ENCODE results near the gene NFILZ.
A peak's percentile ranks its signal among the peaks of the same experiment; 100 is the strongest.
"Not testable (repeated sequence)": the region's sequence is repeated elsewhere in the genome, so short reads cannot be mapped to it uniquely, and the experiment has no call there.

Gene NFILZ

DNA sequence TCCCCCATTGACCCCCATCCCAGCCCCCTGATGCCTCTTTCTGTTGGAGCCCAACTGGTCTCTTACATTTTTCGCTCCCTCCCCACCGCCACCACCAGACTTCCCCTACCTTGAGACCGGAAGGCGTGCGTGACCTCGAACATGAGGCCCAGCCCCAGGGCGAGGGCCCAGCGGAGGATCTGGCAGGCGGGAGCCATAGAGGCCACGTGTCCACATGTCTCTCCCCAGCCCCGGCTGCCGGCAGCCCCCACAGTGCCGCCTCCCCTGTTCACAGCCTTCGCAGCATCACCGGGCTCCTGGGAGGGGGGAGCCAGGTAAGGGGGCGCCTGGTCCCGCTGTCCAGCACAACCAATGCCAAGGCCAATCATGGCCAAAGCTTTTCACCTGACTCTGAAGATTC is 24.9 kb upstream of the NFILZ start:
- DNase-seq: no peak
- TF ChIP-seq POLR2A (IDR thresholded peaks at IDR 0.05; ENCODE audit: low read length): no peak
- no peak for TF ChIP-seq GATA1 (IDR thresholded peaks at IDR 0.05; ENCODE audit: low read depth, low read length)

- DNase-seq: no peak
- TF ChIP-seq POLR2A (IDR thresholded peaks at IDR 0.05; ENCODE audit: low read length) (no peak), GATA1 (IDR thresholded peaks at IDR 0.05; ENCODE audit: low read depth, low read length) (no peak)
These were observed 23.0 kb upstream of the NFILZ start for GRCh38 chr19:8607386-8607785.

DNA sequence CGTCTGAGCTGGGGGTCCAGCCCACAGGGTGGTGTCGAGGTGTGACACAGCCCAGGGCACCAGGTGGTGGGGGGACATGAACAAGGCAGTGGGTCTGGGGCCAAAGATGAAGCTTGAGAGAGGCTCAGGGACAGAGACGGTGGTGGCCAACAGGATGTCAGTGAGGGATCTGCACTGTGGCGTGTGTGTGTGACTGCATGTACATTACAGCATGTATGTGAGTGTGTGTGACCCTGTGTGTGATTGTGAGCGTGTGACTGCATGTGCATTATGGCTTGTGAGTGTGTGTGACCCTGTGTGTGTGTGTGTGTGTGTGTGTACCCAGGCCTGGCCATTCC is 21.5 kb upstream of the NFILZ start:
- DNase-seq: peak in 1 of 2 experiments; percentile 46
- no peak for TF ChIP-seq POLR2A (IDR thresholded peaks at IDR 0.05; ENCODE audit: low read length)

DNA sequence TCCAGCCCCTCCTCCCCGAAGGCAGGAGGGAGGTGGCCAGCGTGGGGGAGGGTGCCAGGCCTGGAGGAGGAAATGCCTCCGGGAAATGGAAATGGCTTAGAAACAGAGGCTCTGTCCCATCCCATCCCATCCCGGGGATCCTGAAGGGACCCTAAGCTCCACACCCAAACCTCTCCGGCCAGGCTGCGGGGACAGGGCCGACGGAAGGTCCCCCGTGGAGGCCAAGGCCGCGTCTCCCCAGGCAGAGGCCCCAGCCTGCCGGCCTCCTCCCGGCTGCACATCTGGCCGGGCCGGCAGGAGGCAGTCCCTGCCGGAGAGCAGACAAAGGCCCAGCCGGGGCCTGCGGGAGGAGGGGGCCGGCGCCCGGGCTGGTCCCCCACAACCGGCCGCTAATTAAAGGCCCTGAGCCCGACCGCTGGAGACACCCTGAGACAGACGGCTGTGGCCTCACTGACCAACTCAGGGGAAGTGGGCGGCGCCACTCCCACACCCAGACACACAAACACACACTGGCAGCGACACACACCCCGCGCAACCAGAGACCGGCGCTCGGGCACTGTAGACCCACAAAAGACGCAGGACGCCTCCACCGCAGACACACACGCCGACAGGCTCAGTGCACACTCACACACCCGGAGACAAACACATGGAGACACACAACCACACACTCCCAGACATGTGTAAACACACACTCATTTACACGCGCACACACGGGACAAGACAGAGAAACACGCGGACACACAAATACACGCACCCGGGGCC is 21.0 kb upstream of the NFILZ start:
- TF ChIP-seq GATA1 (IDR thresholded peaks at IDR 0.05; ENCODE audit: low read depth, low read length) (no peak), POLR2A (IDR thresholded peaks at IDR 0.05; ENCODE audit: low read length) (no peak)
- peak; percentile 40 to 63 for DNase-seq

DNA sequence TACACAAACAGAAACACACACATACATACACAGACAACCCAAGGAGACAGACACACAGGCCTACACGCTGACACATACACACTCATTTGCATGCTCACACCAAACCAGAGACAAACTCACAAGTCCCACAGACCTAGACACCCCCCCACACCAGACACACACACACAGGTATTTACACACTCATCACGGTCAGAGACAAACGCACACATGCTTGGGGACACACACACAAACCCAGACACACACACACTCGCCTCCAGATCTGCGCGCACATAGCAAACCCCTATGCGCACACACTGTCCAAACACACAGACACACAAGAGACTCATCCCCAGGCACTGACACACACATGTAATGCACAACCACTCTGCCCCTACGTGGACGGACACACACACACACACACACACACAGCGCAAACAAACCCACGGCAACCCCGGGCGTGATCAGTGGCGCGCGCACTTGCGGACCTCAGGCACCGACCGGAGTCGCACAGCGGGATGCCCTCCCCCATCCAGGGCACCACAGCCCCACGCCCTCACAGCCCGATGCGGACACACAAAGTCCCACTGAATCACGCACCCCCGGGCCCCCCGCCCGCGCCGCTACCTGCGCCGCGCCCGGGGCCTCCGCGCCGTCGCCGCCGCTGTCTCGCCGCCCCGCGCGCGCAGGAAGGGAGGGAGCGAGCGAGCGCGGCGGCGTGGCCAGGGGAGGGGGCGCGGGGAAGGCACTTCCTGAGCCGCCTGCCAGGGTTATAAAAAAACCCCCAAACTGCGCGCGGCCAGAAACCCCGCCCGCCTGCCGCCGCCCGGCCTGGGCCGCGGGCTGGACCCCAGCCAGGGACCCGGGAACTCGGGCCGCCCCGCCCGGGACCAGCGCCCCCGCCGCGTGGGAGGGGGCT is 20.1 kb upstream of the NFILZ start, which contains the start of gene ADAMTS10:
Gene ADAMTS10 (minus strand): TSS at position 675 of the 895 bp plus-strand sequence. CDS start 5,005 bp downstream, outside the sequence.
- peak; percentile 45 to 59 for DNase-seq
- no peak for TF ChIP-seq GATA1 (IDR thresholded peaks at IDR 0.05; ENCODE audit: low read depth, low read length)
- TF ChIP-seq POLR2A (IDR thresholded peaks at IDR 0.05; ENCODE audit: low read length): no peak

- no peak for TF ChIP-seq POLR2A (IDR thresholded peaks at IDR 0.05; ENCODE audit: low read length)
- DNase-seq: no peak
These were observed 19.5 kb upstream of the NFILZ start for GRCh38 chr19:8610936-8611300.

DNA sequence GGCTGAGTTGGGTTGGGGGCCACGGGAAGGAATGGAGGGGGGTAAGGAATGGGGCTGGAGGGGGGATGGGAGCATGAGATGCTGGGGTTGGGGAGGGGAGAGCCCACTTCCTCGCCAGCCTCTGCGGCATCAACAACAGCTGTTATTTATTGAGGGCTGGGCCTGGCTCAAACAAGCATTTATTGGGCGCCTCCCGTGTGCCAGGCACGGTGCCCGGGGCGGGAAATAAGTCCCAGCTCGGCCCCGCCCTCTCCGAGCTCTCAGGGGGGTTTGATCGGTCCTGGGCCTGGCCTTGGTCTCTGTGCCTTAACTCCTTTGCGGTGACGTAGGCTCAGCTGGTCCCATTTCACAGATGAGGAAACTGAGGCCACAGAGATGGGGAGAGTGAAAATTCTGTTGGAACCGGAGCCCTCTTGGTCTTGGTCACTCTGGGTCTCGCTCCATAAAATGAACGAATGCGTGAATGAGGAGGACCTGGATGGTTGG is 19.0 kb upstream of the NFILZ start:
- no peak for DNase-seq
- TF ChIP-seq GATA1 (IDR thresholded peaks at IDR 0.05; ENCODE audit: low read depth, low read length) (no peak), POLR2A (IDR thresholded peaks at IDR 0.05; ENCODE audit: low read length) (no peak)

DNA sequence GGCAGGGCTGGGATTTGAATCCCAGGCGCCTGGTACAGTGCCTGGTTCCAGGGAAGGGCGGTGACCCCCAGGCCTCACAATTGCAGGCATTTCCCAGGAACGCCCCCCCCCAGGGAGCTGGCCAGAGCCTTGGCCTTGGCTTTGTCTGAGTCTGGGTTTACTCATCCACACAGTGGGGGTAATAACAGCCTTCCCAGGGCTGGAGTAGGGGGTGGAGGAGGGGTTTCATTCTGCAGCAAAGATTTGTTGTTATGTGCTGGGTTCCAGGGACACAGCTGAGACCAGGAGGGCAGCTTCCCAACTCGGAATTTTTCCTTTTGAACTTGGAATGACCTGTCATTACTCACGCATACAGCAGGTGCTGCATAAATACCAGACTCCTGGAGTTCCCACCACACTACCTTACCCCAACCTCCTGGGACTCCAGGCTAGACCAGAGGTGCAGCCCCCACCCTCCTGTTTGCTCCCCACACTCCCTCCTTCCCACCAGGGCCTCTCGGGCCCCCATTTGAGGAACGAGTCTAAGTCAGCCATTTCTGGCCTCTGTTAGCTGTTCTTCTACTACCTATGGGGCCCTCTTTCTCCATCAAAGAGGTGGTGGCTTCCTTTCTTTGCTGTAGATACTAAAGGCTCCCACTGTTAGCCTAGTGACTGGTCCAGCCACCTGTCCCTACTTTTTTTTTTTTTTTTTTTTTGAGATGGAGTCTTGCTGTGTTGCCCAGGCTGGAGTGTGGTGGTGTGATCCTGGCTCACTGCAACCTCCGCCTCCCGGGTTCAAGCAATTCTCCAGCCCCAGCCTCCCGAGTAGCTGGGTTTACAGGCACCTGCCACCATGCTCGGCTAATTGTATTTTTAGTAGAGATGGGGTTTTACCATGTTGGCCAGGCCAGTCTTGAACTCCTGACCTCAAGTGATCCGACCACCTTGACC is 18.3 kb upstream of the NFILZ start:
- no peak for DNase-seq
- no peak for TF ChIP-seq POLR2A (IDR thresholded peaks at IDR 0.05; ENCODE audit: low read length)
- TF ChIP-seq GATA1 (IDR thresholded peaks at IDR 0.05; ENCODE audit: low read depth, low read length): no peak

- TF ChIP-seq GATA1 (IDR thresholded peaks at IDR 0.05; ENCODE audit: low read depth, low read length): no peak
- TF ChIP-seq POLR2A (IDR thresholded peaks at IDR 0.05; ENCODE audit: low read length): no peak
- DNase-seq: no peak
These were observed 17.6 kb upstream of the NFILZ start for GRCh38 chr19:8612807-8613171.

DNA sequence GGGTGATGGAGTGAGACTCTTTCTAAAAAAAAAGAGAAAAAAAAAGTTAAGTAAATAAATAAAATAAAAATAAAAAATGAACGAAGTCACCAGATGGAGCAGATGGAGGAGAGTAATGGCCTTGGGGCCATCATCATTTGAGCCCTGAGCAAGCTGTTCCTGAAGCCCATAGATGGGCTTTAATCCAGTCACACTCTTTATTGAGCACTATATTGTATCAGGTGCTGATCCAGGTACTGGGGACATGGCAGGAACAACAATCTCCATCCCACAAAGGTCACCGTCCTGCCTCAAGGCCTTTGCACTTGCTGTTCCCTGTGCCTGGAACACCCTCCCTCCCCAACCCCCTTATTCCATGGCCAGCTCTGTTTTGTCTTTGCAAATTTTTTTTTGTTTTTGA is 16.0 kb upstream of the NFILZ start:
- TF ChIP-seq POLR2A (IDR thresholded peaks at IDR 0.05; ENCODE audit: low read length) (no peak), GATA1 (IDR thresholded peaks at IDR 0.05; ENCODE audit: low read depth, low read length) (no peak)
- no peak for DNase-seq

DNA sequence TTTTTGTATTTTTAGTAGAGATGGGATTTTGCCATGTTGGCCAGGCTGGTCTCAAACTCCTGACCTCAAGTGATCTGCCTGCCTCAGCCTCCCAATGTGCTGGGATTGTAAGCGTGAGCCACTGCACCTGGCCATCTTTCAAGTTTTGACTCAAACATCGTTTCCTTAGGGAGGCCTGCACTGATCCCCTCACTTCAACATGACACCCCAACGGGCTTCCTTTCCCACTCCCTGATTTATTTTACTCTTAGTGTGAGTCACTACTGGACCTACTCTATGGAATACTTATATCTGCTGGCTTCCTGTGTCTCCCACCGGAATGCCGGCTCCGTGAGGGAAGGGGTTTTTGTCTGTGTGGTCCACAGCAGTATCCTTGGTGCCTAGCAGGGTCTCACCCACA is 15.4 kb upstream of the NFILZ start:
- DNase-seq: no peak
- TF ChIP-seq POLR2A (IDR thresholded peaks at IDR 0.05; ENCODE audit: low read length) (no peak), GATA1 (IDR thresholded peaks at IDR 0.05; ENCODE audit: low read depth, low read length) (no peak)

DNA sequence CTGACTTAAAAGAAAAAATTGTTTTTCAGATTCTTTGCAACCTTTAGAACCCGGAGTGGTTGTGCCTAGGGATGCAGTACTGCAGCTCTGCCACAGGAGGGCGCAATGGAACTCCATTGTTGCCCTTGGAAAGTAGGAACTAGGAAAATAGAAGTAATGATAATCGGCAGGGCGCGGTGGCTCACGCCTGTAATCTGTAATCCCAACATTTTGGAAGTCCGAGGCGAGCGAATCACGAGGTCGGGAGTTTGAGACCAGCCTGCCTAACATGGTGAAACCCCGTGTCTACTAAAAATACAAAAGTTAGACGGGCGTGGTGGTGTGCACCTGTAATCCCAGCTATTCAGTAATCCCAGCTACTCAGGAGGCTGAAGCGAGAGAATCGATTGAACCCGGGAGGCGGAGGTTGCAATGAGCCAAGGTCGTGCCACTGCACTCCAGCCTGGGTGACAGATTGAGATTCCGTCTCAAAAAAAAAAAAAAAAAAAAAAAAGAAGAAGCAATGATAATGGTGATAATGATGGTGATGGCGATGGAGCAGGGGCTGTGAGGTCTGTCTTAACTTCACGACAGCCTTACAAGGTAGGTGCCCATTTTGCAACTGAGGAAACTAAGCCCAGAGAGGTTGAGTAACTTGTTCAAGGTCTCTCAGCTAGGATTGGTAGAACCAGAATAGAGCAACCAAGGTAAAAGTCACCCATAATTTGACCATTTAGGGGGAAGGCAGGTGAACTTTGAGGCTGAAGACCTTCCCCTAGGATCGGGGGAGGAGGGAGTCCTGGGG is 14.4 kb upstream of the NFILZ start:
- TF ChIP-seq POLR2A (IDR thresholded peaks at IDR 0.05; ENCODE audit: low read length): no peak
- no peak for TF ChIP-seq GATA1 (IDR thresholded peaks at IDR 0.05; ENCODE audit: low read depth, low read length)
- peak; percentile 50 to 66 for DNase-seq

DNA sequence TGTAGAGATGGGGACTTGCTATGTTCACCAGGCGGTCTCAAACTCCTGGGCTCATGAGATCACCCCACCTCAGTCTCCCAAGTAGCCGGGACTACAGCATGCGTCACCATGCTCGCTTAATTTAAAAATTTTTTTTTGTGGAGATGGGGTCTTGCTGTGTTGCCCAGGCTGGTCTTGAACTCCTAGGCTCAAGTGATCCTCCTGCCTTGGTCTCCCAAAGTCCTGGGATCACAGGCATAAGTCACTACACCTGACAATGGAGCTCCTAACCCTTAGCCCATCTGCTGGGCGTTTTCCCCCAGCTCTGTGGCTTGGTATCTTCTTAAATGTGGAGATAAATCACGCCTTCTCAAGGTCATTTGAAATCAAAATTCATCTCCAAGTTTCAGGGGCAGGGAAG is 13.6 kb upstream of the NFILZ start:
- no peak for DNase-seq
- no peak for TF ChIP-seq POLR2A (IDR thresholded peaks at IDR 0.05; ENCODE audit: low read length)
- TF ChIP-seq GATA1 (IDR thresholded peaks at IDR 0.05; ENCODE audit: low read depth, low read length): no peak

DNA sequence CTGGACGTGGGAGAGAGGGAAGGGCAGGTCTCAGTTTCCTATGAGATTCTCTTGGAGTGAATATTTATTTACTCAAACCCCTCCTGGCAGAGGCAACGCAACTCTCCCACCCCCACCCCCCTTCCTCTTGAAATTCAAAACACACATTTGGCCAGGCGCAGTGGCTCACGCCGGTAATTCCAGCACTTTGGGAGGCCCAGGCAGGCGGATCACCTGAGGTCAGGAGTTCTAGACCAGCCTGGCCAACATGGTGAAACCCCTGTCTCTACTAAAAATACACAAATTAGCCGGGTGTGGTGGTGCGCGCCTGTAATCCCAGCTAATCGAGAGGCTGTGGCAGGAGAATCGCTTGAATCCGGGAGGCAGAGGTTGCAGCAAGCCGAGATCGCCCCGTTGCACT is 13.1 kb upstream of the NFILZ start:
- not testable (repeated sequence) for DNase-seq
